Activated T-helper 2 cell treated with anti-CD3 and anti-CD28 coated beads, Interferon-gamma antibody, Interleukin-2, Interleukin-4, amounts not matched to agents 10 μg/mL and 5 μg/mL and 100 μg/mL, durations not matched to agents 14 hours and 24 hours and 36 hours (primary cell): ENCODE data around the gene INSR. TPM values are rescaled to one million over a fixed set of nuclear protein-coding genes. Genes with fewer than 3 reads are reported as not detected.
"Not testable (repeated sequence)": the region's sequence is repeated elsewhere in the genome, so short reads cannot be mapped to it uniquely, and the experiment has no call there.

Experiments used
- DNase-seq: peaks from one replicate; pipeline ENCODE4 v3.0.0; 2021; ENCODE audit warnings: low spot score
- H3K27ac Mint-ChIP-seq: one replicate; pipeline ENCODE4 v1.8.0; 2021; ENCODE audit warnings: mixed read lengths
- H3K27me3 Mint-ChIP-seq: one replicate; pipeline ENCODE4 v1.8.0; 2021; ENCODE audit warnings: low read depth, mixed read lengths
- H3K36me3 Mint-ChIP-seq: one replicate; pipeline ENCODE4 v1.8.0; 2021; ENCODE audit warnings: low read depth, mixed read lengths
- H3K4me1 Mint-ChIP-seq: one replicate; pipeline ENCODE4 v1.8.0; 2021; ENCODE audit warnings: low read depth, mixed read lengths
- H3K4me3 Mint-ChIP-seq: one replicate; pipeline ENCODE4 v1.8.0; 2021; ENCODE audit warnings: low read depth, mild to moderate bottlenecking, moderate library complexity, mixed read lengths
- H3K9me3 Mint-ChIP-seq: one replicate; pipeline ENCODE4 v1.8.0; 2021; ENCODE audit warnings: mixed read lengths
- intact Hi-C: fragments of 100-400 bp; cut with micrococcal nuclease; formaldehyde crosslinking; loops from one replicate; pipeline ENCODE4 v1.15.1; 2023
- total RNA-seq: library from RNA; stranded (reverse); gene quantifications from 2 replicates; pipeline ENCODE4 v1.2.3, GENCODE V29; 2022

Gene INSR
- total RNA-seq, 1 donor from 2014 or later: 2.4 TPM

DNA sequence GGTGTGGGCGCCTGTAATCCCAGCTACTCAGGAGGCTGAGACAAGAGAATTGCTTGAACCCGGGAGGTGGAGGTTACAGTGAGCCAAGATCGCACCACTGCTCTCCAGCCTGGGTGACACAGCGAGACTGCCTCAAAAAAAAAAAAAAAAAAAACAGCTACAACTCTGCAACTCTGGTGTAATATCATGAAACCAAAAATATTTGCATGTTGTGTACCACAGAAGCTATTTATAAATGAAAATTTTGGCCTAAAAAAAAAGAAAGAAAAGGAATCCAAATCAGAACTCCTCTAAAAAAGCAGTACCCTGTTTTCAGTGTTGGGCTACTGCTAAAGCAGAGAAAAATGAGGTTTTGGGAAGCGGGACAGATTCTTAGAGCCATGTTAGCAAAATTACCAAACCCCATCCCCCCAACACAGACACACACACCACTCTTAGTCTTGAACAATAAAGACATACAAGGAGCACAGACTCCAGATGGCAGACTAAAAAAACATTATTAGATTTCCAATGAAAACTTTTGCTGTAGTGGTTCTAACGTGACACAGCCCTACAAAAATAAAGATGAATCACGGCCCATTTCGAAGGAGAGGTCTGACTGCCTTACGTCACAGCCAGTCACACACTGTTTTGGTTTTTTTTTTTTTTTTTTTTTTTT, 51.5 kb downstream of the INSR start:
- Mint-ChIP-seq H3K27ac (no peak overlapping the region), H3K4me1 (no peaks in the 10 kb centered on the region), H3K27me3 (peaks cover 2% of the 10 kb centered on the region), H3K9me3 (peaks cover 23% of the 10 kb centered on the region), H3K4me3 (no peak overlapping the region), H3K36me3 (no peaks in the 10 kb centered on the region)
- intact Hi-C loops: no loop called here
- DNase-seq: no peak

GRCh38 chr19:7238051-7238450, 56.2 kb downstream of the INSR start:
- DNase-seq: no peak
- peaks cover 2% of the 10 kb centered on the region for H3K27me3 Mint-ChIP-seq
- H3K4me3 Mint-ChIP-seq: no peak overlapping the region
- no peaks in the 10 kb centered on the region for H3K36me3 Mint-ChIP-seq
- H3K4me1 Mint-ChIP-seq: no peaks in the 10 kb centered on the region
- peaks cover 13% of the 10 kb centered on the region for H3K9me3 Mint-ChIP-seq
- H3K27ac Mint-ChIP-seq: no peak overlapping the region
- intact Hi-C loops: no loop called here

DNA sequence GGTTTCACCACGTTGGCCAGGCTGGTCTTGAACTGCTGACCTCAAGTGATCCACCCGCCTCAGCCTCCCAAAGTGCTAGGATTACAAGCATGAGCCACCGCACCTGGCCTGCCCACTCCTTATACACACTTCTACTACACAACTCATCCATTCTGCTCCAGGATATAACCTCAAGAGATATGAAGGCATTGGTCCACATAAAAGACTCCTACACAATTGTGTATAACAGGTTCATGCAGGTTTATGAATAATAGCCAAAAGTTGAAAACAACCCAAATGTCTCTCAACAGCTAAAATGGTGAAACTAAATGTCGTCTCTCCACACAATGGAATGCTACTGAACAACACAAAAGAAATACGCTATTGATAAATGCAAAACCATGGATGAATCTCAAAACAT, 58.1 kb downstream of the INSR start:
- Mint-ChIP-seq H3K27me3 (peaks cover 2% of the 10 kb centered on the region), H3K9me3 (peaks cover 13% of the 10 kb centered on the region), H3K27ac (no peak overlapping the region), H3K4me1 (no peaks in the 10 kb centered on the region), H3K36me3 (no peaks in the 10 kb centered on the region), H3K4me3 (no peak overlapping the region)
- DNase-seq: no peak
- intact Hi-C loops: no loop called here

DNA sequence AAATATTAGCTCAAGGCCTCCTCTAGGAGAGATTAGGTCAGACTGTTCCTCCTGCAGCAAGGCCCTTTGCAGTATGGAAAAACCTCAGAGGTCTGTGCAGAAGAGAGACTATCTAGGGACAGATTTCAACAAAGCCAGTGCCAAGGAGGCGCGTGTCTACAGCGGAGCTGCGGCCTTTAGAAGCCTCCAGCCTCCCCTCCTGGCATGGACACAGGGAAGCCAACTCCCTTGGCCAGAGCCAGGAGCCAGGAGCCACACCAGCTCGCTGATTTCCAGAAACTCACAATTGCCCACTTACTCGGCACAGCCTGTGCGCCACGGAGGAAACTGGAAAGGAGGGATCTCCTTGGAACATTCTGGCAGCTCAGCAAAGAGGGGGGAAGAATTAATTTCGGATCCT, 63.4 kb downstream of the INSR start:
- Mint-ChIP-seq H3K36me3 (no peaks in the 10 kb centered on the region), H3K4me3 (no peak overlapping the region), H3K27me3 (no peaks in the 10 kb centered on the region), H3K9me3 (no peaks in the 10 kb centered on the region), H3K4me1 (no peaks in the 10 kb centered on the region), H3K27ac (no peak overlapping the region)
- DNase-seq: no peak
- intact Hi-C loops: no loop called here

DNA sequence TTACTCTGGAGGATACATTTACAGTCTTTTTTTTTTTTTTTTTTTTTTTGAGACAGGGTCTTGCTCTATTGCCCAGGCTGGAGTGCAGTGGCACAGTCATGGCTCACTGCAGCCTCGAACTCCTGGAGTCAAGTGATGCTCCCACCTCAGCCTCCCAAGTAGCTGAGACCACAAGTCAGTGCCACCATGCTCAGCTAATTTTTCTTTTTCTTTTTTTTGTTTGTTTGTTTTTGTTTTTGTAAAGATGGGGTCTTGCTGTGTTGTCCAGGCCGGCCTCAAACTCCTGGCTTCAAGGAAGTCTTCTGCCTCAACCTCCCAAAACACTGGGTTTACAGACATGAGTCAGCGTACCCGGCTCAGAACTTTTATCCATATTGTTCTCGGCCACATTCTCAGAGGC, 64.5 kb downstream of the INSR start:
- Mint-ChIP-seq H3K27me3 (peaks cover 2% of the 10 kb centered on the region), H3K4me3 (no peak overlapping the region), H3K27ac (no peak overlapping the region), H3K4me1 (peaks cover 2% of the 10 kb centered on the region), H3K36me3 (no peaks in the 10 kb centered on the region), H3K9me3 (no peaks in the 10 kb centered on the region)
- intact Hi-C loops: no loop called here
- no peak for DNase-seq

DNA sequence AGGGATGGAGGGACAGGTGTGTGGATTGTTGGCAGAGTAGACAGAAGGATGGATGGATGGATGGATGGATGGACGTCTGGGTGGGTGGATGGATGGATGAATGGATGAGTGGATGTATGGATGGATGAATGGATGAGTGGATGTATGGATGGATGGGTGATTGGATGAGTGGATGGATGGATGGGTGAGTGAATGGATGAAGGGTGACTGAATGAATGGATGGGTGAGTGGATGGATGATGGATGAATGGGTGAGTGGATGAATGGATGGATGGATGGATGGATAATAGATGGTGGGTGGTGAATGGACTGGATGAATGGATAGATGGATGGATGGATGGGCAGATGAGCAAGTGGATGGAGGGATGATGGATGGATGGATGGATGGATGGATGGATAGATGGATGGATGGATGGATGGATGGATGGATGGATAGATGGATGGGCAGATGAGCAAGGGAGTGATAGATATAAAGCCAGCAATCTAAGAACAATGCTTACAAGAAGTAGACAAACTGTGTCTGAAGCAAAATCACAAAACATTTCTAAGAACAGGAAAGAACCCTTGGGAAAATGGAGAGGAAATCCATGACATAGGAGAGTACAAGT, 65.2 kb downstream of the INSR start:
- Mint-ChIP-seq H3K4me3 (no peak overlapping the region), H3K36me3 (no peaks in the 10 kb centered on the region), H3K27me3 (peaks cover 2% of the 10 kb centered on the region), H3K27ac (no peak overlapping the region), H3K4me1 (peaks cover 2% of the 10 kb centered on the region), H3K9me3 (no peaks in the 10 kb centered on the region)
- DNase-seq: no peak
- intact Hi-C loops: no loop called here

DNA sequence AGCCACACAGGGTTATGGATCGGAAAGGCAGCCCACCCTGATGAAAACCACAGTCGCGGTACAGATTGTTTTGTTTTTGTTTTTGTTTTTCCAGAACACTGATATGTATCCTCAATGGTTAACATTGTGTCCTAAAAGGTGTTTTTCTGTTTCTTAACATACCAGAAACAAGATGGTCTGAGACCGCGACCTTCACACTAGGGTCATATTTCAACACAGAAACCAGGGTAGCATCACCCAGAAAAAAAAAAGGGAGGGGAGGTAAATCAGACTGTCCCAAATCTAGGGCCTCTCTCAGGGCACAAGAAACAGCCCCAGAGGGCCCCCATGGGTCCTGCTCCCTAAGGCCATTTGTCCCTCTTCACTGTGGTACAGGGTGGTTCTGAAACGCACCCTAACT, 66.5 kb downstream of the INSR start:
- Mint-ChIP-seq H3K36me3 (no peaks in the 10 kb centered on the region), H3K9me3 (no peaks in the 10 kb centered on the region), H3K4me1 (peaks cover 2% of the 10 kb centered on the region), H3K4me3 (no peak overlapping the region), H3K27ac (no peak overlapping the region), H3K27me3 (peaks cover 2% of the 10 kb centered on the region)
- intact Hi-C loops: no loop called here
- no peak for DNase-seq

GRCh38 chr19:7227149-7227548, 67.1 kb downstream of the INSR start:
- H3K4me3 Mint-ChIP-seq, DNase-seq, intact Hi-C loops, H3K9me3 Mint-ChIP-seq, H3K36me3 Mint-ChIP-seq, H3K4me1 Mint-ChIP-seq, H3K27me3 Mint-ChIP-seq, H3K27ac Mint-ChIP-seq: not testable (repeated sequence)

DNA sequence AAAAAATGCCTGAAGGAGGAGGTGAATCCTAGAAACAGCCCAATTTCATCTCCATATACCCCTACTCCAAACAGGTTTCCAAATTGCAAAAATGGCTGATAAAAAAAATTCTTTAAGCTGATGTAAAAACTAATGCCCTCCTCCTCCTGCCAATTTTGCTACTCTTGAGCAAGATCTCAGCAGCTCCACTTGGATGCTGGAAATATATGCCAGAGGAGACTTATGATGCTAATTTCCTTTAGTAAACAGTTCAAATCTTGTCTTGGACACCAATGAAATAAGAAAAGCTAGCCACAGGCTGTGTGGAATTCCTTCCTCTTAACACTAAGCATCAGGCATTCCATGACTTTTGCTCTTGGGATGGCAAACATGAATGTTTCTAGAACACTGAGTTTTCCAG, 67.5 kb downstream of the INSR start:
- Mint-ChIP-seq H3K27ac (no peak overlapping the region), H3K4me3 (no peak overlapping the region), H3K27me3 (peaks cover 2% of the 10 kb centered on the region), H3K9me3 (no peaks in the 10 kb centered on the region), H3K4me1 (peaks cover 2% of the 10 kb centered on the region), H3K36me3 (no peaks in the 10 kb centered on the region)
- intact Hi-C loops: no loop called here
- no peak for DNase-seq

DNA sequence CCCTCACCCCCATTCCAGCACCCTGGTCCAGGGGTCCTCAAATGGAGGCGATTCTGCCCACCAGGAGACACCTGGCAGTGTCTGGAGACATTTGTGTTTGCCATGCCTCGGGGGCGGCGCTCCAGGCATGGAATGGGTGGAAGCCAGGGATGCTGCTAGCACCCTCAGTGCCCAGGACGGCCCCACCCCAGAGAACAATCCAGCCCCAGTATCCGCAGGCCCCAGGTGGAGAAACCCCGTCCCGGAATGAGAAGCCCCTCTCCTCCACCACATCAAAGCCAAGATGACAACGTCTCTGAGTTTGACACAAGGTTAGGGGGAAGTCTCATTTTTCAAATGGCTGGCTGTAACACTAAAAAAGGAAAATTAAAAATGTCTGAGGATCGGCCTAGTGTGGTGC, 68.5 kb downstream of the INSR start:
- intact Hi-C loops: no loop called here
- H3K27ac Mint-ChIP-seq: no peak overlapping the region
- no peak for DNase-seq
- no peak overlapping the region for H3K4me3 Mint-ChIP-seq
- no peaks in the 10 kb centered on the region for H3K36me3 Mint-ChIP-seq
- H3K9me3 Mint-ChIP-seq: no peaks in the 10 kb centered on the region
- peaks cover 2% of the 10 kb centered on the region for H3K4me1 Mint-ChIP-seq
- H3K27me3 Mint-ChIP-seq: peaks cover 2% of the 10 kb centered on the region

- no peaks in the 10 kb centered on the region for H3K9me3 Mint-ChIP-seq
- H3K4me1 Mint-ChIP-seq: peaks cover 2% of the 10 kb centered on the region
- no peak overlapping the region for H3K4me3 Mint-ChIP-seq
- no peak overlapping the region for H3K27ac Mint-ChIP-seq
- intact Hi-C loops: no loop called here
- H3K36me3 Mint-ChIP-seq: no peaks in the 10 kb centered on the region
- peaks cover 2% of the 10 kb centered on the region for H3K27me3 Mint-ChIP-seq
- no peak for DNase-seq
These were observed 69.2 kb downstream of the INSR start for GRCh38 chr19:7224995-7225394.

GRCh38 chr19:7224209-7224686, 70.0 kb downstream of the INSR start:
- Mint-ChIP-seq H3K27ac (no peak overlapping the region), H3K9me3 (no peaks in the 10 kb centered on the region), H3K4me1 (peaks cover 2% of the 10 kb centered on the region), H3K4me3 (no peak overlapping the region), H3K27me3 (peaks cover 2% of the 10 kb centered on the region), H3K36me3 (no peaks in the 10 kb centered on the region)
- DNase-seq: no peak
- intact Hi-C loops: no loop called here

DNA sequence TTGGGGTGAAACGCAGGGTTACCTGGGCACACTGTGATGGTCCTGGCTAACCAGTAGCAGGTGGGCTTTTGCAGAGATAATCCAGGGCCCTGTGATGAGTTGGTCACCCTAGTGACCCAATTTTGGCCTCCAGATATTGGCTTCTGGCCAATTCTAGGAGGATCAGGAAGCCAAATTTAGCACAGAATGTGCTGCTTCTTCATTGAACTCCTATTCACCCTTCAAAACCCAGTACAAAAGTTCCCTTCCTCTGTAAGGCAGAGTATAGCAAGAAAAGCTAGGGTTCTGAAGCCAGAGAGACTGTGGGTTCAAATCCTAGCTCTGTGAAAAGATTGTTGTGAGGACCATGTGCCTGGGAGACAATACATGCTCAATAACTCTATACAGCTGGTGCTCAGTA, 70.8 kb downstream of the INSR start:
- H3K4me3 Mint-ChIP-seq: no peak overlapping the region
- no peaks in the 10 kb centered on the region for H3K9me3 Mint-ChIP-seq
- intact Hi-C loops: no loop called here
- H3K36me3 Mint-ChIP-seq: no peaks in the 10 kb centered on the region
- H3K4me1 Mint-ChIP-seq: peaks cover 2% of the 10 kb centered on the region
- H3K27me3 Mint-ChIP-seq: peaks cover 2% of the 10 kb centered on the region
- no peak overlapping the region for H3K27ac Mint-ChIP-seq
- no peak for DNase-seq
